IMR-90 (cell line): ENCODE results near the gene LACC1. TPM values are rescaled to one million over a fixed set of nuclear protein-coding genes. Genes with fewer than 3 reads are reported as not detected.
A peak's percentile ranks its signal among the peaks of the same experiment; 100 is the strongest.

Source experiments
- ATAC-seq: fragments of 200-7000 bp; cut with Tn5 transposase; 2 replicates; pipeline ENCODE4 v1.9.1; 2020; ENCODE audit warnings: low read depth, mild to moderate bottlenecking, moderate library complexity
- BruUV-seq: library from RNA; stranded (reverse); fragments of 400-500 nt; replicated peaks from 2 replicates; lab custom pipeline; 2021; lab: Mats Ljungman, UMichigan
- CTCF ChIA-PET: fragments of 300-600 bp; formaldehyde crosslinking; extraction: SDS; loops from one replicate; lab custom pipeline; 2021; ENCODE audit warnings: antibody characterized with exemption; lab: Yijun Ruan, JAX
- POLR2A ChIA-PET: fragments of 300-600 bp; sonication (Branson Sonifier 250); formaldehyde crosslinking; loops from one replicate; lab custom pipeline; 2022; ENCODE audit warnings: antibody characterized with exemption; ENCODE audit not compliant: unreplicated experiment; lab: Charles Lee
- DNase-seq: peaks from one replicate; pipeline ENCODE4 v3.0.0; 2013
- H2AFZ ChIP-seq: replicated peaks from 2 replicates; pipeline ENCODE3; 2013; ENCODE audit warnings: low read length, mild to moderate bottlenecking; ENCODE audit not compliant: poor library complexity
- H2AK5ac ChIP-seq: 2 replicates; pipeline ENCODE4 v1.6.1; 2013; ENCODE audit warnings: low read depth, low read length, inconsistent platforms
- H2AK9ac ChIP-seq: replicated peaks from 2 replicates; pipeline ENCODE3; 2013; ENCODE audit warnings: mild to moderate bottlenecking, low read depth, low read length, moderate library complexity; ENCODE audit not compliant: poor library complexity
- H2BK120ac ChIP-seq: 2 replicates; pipeline ENCODE4 v1.6.1; 2013; ENCODE audit warnings: low read depth, low read length, inconsistent platforms
- H2BK15ac ChIP-seq: 3 replicates; pipeline ENCODE4 v1.6.1; 2013; ENCODE audit warnings: low read depth, low read length, inconsistent platforms
- H2BK20ac ChIP-seq: 2 replicates; pipeline ENCODE4 v1.6.1; 2013; ENCODE audit warnings: low read depth, mild to moderate bottlenecking, inconsistent platforms, low read length, moderate library complexity
- H2BK5ac ChIP-seq: 2 replicates; pipeline ENCODE4 v1.6.1; 2013; ENCODE audit warnings: mild to moderate bottlenecking, low read depth, low read length, inconsistent platforms; ENCODE audit not compliant: poor library complexity, severe bottlenecking
- H3K14ac ChIP-seq: replicated peaks from 2 replicates; pipeline ENCODE4 v1.6.1; 2013; ENCODE audit warnings: low read depth, low read length, inconsistent platforms
- H3K18ac ChIP-seq: 2 replicates; pipeline ENCODE4 v1.6.1; 2013; ENCODE audit warnings: low read depth, low read length, control low read depth
- H3K23ac ChIP-seq: 2 replicates; pipeline ENCODE4 v1.6.1; 2013; ENCODE audit warnings: low read depth, low read length, inconsistent platforms
- H3K27ac ChIP-seq: 2 replicates; pipeline ENCODE4 v1.5.1; 2013; ENCODE audit warnings: mild to moderate bottlenecking, control low read depth, low read length; ENCODE audit not compliant: insufficient read depth
- H3K27me3 ChIP-seq: 2 replicates; pipeline ENCODE4 v1.6.1; 2013; ENCODE audit warnings: low read length; ENCODE audit not compliant: control insufficient read depth, insufficient read depth
- H3K36me3 ChIP-seq: 2 replicates; pipeline ENCODE4 v1.6.1; 2013; ENCODE audit warnings: low read length, mixed read lengths; ENCODE audit not compliant: control insufficient read depth, insufficient read depth
- H3K4ac ChIP-seq: 2 replicates; pipeline ENCODE4 v1.6.1; 2013; ENCODE audit warnings: low read depth, low read length, inconsistent platforms
- H3K4me1 ChIP-seq: 2 replicates; pipeline ENCODE4 v1.6.1; 2013; ENCODE audit warnings: low read length, mixed read lengths; ENCODE audit not compliant: control insufficient read depth, insufficient read depth
- H3K4me2 ChIP-seq: 2 replicates; pipeline ENCODE4 v1.6.1; 2013; ENCODE audit warnings: low read depth, mild to moderate bottlenecking, control low read depth, low read length, moderate library complexity
- H3K4me3 ChIP-seq: 2 replicates; pipeline ENCODE4 v1.5.1; 2013; ENCODE audit warnings: low read depth, mild to moderate bottlenecking, control low read depth, low read length, moderate library complexity; ENCODE audit not compliant: insufficient read depth
- H3K56ac ChIP-seq: 2 replicates; pipeline ENCODE4 v1.6.1; 2013; ENCODE audit warnings: low read length, inconsistent platforms; ENCODE audit not compliant: insufficient read depth; ENCODE audit errors: extremely low read depth
- H3K79me1 ChIP-seq, 2 experiments: 2 replicates each; pipeline ENCODE4 v1.6.1; 2013; ENCODE audit warnings: low read length in 2 of 2, inconsistent platforms in 1 of 2, low read depth in 1 of 2
- H3K9ac ChIP-seq: 2 replicates; pipeline ENCODE4 v1.6.1; 2013; ENCODE audit warnings: low read depth, low read length, control low read depth
- H3K9me1 ChIP-seq: 2 replicates; pipeline ENCODE4 v1.6.1; 2013; ENCODE audit warnings: low read length, inconsistent platforms; ENCODE audit not compliant: insufficient read depth
- H3K9me3 ChIP-seq: 2 replicates; pipeline ENCODE4 v1.6.1; 2013; ENCODE audit warnings: low read length; ENCODE audit not compliant: control insufficient read depth, insufficient read depth
- H4K20me1 ChIP-seq: 2 replicates; pipeline ENCODE4 v1.6.1; 2013; ENCODE audit warnings: low read length, inconsistent platforms; ENCODE audit not compliant: insufficient read depth
- H4K5ac ChIP-seq: 2 replicates; pipeline ENCODE4 v1.6.1; 2013; ENCODE audit warnings: mild to moderate bottlenecking, low read depth, low read length, control low read depth
- H4K8ac ChIP-seq, 2 experiments: 2 replicates each; pipeline ENCODE4 v1.6.1; 2013; ENCODE audit warnings: low read depth in 2 of 2, low read length in 2 of 2, control low read depth in 1 of 2, inconsistent platforms in 1 of 2
- H4K91ac ChIP-seq: 2 replicates; pipeline ENCODE4 v1.6.1; 2013; ENCODE audit warnings: low read depth, low read length, inconsistent platforms; ENCODE audit not compliant: insufficient read depth
- BHLHE40 ChIP-seq: fragments of 150-350 bp; IDR thresholded peaks from 2 replicates; pipeline ENCODE4 v1.6.1; 2016; ENCODE audit warnings: mild to moderate bottlenecking, low read depth, low read length
- CEBPB ChIP-seq: IDR thresholded peaks from 2 replicates; pipeline ENCODE4 v1.6.1; 2012; ENCODE audit warnings: low read depth, low read length, improper control_type of control experiment
- CHD1 ChIP-seq: IDR thresholded peaks from 2 replicates; pipeline ENCODE4 v1.6.1; 2012; ENCODE audit warnings: low read depth, low read length, improper control_type of control experiment
- MAFK ChIP-seq: IDR thresholded peaks from 2 replicates; pipeline ENCODE4 v1.6.1; 2012; ENCODE audit warnings: low read depth, low read length, improper control_type of control experiment
- MAZ ChIP-seq: IDR thresholded peaks from 2 replicates; pipeline ENCODE4 v1.6.1; 2012; ENCODE audit warnings: low read depth, mild to moderate bottlenecking, low read length, improper control_type of control experiment, moderate library complexity, borderline replicate concordance
- NFE2L2 ChIP-seq: fragments of 150-350 bp; IDR thresholded peaks from 2 replicates; pipeline ENCODE4 v1.6.1; 2016; ENCODE audit warnings: low read depth, mild to moderate bottlenecking, low read length
- RAD21 ChIP-seq: IDR thresholded peaks from 2 replicates; pipeline ENCODE4 v1.6.1; 2012; ENCODE audit warnings: low read length, improper control_type of control experiment
- RCOR1 ChIP-seq: IDR thresholded peaks from 2 replicates; pipeline ENCODE4 v1.6.1; 2012; ENCODE audit warnings: mild to moderate bottlenecking, low read length, improper control_type of control experiment; ENCODE audit not compliant: insufficient replicate concordance
- RFX5 ChIP-seq: IDR thresholded peaks from 2 replicates; pipeline ENCODE4 v1.8.0; 2012; ENCODE audit warnings: low read depth, mild to moderate bottlenecking, low read length, moderate library complexity
- SMC3 ChIP-seq: fragments of 150-350 bp; IDR thresholded peaks from 2 replicates; pipeline ENCODE4 v1.6.1; 2016; ENCODE audit warnings: low read depth, mild to moderate bottlenecking, antibody characterized with exemption, low read length, moderate library complexity
- WGBS, 2 experiments: methylation state at CpG; one replicate each; pipeline versions ENCODE4 v1.1.5 to v1.1.7; 2013; ENCODE audit warnings: missing lambda C conversion rate in 2 of 2; ENCODE audit not compliant: insufficient read length in 1 of 2; ENCODE audit errors: extremely low coverage in 2 of 2; 5-methylcytosine and 5-hydroxymethylcytosine counted together
- dilution Hi-C: fragments of 300-500 bp; cut with HindIII; formaldehyde crosslinking; loops from one replicate; pipeline ENCODE4 v1.14.3; 2018; ENCODE audit warnings: low sequenced_read_pairs; ENCODE audit not compliant: unreplicated experiment
- in situ Hi-C: fragments of 300-500 bp; cut with MboI; formaldehyde crosslinking; loops from 3 replicates; pipeline ENCODE4 v1.14.3; 2019; ENCODE audit warnings: low sequenced_read_pairs, inconsistent platforms, mixed read lengths
- intact Hi-C: fragments of 100-400 bp; cut with micrococcal nuclease; formaldehyde crosslinking; loops from 2 replicates; pipeline ENCODE4 v1.10.0; 2022
- polyA plus RNA-seq, 3 experiments: library from polyadenylated mRNA; depleted of rRNA; stranded (reverse); fragments of >200 nt; gene quantifications; 2 replicates each; pipeline ENCODE4 v1.2.3, GENCODE V29; 2012; ENCODE audit warnings: low replicate concordance in 1 of 3
- total RNA-seq: library from RNA; depleted of rRNA; stranded (reverse); fragments of >200 nt; gene quantifications from 2 replicates; pipeline ENCODE4 v1.2.3, GENCODE V29; 2012
- TF ChIP-seq, protein P1 (sequence below): conservative IDR thresholded peaks from 2 replicates; pipeline ENCODE4 v1.5.1; 2012; ENCODE audit warnings: mild to moderate bottlenecking, low read depth, low read length, improper control_type of control experiment
- TF ChIP-seq, protein P2 (sequence below): fragments of 150-350 bp; IDR thresholded peaks from 2 replicates; pipeline ENCODE4 v1.6.1; 2017; ENCODE audit warnings: mild to moderate bottlenecking, antibody characterized with exemption, low read length, low read depth
- TF ChIP-seq, protein P3 (sequence below): fragments of 150-350 bp; IDR thresholded peaks from 2 replicates; pipeline ENCODE4 v1.6.1; 2016; ENCODE audit warnings: low read depth, mild to moderate bottlenecking, low read length, moderate library complexity, borderline replicate concordance

Gene LACC1
- total and polyA plus RNA-seq, 2 of the 4 experiments (the other 2 are of a cell fraction) = 3.2 to 4.7 TPM

DNA sequence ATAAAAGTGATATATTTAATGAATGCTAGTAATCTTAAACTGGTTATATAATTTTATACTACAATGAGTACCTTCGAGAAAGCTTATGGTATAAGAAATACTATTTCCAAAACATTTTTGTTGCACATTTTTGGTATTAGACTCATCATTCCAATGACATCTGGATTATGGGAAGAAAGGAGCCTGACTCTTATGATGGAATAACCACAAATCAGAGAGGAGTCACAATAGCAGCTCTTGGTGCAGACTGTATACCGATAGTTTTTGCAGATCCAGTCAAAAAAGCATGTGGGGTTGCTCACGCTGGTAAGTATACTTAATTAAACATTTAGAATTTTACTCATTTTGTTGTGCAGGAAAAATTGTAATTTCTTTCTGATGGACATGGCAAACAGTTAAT, 3.9 kb downstream of the LACC1 start:
- Histone ChIP-seq H3K27me3 (no peaks in the 10 kb centered on the region), H3K14ac (no peak overlapping the region), H2BK15ac (no peak overlapping the region), H2BK20ac (no peak overlapping the region), H2BK5ac (no peak overlapping the region), H2BK120ac (no peak overlapping the region), H4K5ac (no peak overlapping the region), H3K18ac (no peak overlapping the region), H3K36me3 (no peaks in the 10 kb centered on the region), H3K4me1 (peaks cover 7% of the 10 kb centered on the region), H4K91ac (no peak overlapping the region), H3K4me2 (no peak overlapping the region), H3K9ac (no peak overlapping the region), H3K9me1 (peaks cover under 1% of the 10 kb centered on the region), H2AK5ac (no peak overlapping the region), H2AFZ (no peak overlapping the region), H3K4me3 (no peak overlapping the region), H4K20me1 (no peaks in the 10 kb centered on the region), H3K23ac (no peak overlapping the region), H3K4ac (no peak overlapping the region), H3K79me1 (peaks cover 0 to 10% of the 10 kb centered on the region in 2 experiments; a peak in 3 of 4 replicates), H3K27ac (no peak overlapping the region), H4K8ac (no peak overlapping the region), H2AK9ac (no peak overlapping the region), H3K9me3 (no peaks in the 10 kb centered on the region), H3K56ac (no peak overlapping the region)
- in situ Hi-C loops (no loop called here), dilution Hi-C loops (no loop called here), intact Hi-C loops (no loop called here)
- ChIA-PET POLR2A (no interaction called here), CTCF (interaction anchor here (0.9 kb wide), 1 partner anchor 11 kb away, joined by 3 read pairs; no protein-coding TSS in a partner anchor)
- ATAC-seq (no peak), DNase-seq (peak; percentile 67)
- no CpG with 5 or more reads among the region's 3 CpGs for WGBS, 2 experiments
- TF ChIP-seq RFX5 (no peak), CEBPB (no peak), CHD1 (no peak), NFE2L2 (no peak), MAFK (no peak), RCOR1 (no peak), BHLHE40 (no peak), SMC3 (no peak), MAZ (no peak), RAD21 (no peak)
- TF ChIP-seq, protein P1, sequence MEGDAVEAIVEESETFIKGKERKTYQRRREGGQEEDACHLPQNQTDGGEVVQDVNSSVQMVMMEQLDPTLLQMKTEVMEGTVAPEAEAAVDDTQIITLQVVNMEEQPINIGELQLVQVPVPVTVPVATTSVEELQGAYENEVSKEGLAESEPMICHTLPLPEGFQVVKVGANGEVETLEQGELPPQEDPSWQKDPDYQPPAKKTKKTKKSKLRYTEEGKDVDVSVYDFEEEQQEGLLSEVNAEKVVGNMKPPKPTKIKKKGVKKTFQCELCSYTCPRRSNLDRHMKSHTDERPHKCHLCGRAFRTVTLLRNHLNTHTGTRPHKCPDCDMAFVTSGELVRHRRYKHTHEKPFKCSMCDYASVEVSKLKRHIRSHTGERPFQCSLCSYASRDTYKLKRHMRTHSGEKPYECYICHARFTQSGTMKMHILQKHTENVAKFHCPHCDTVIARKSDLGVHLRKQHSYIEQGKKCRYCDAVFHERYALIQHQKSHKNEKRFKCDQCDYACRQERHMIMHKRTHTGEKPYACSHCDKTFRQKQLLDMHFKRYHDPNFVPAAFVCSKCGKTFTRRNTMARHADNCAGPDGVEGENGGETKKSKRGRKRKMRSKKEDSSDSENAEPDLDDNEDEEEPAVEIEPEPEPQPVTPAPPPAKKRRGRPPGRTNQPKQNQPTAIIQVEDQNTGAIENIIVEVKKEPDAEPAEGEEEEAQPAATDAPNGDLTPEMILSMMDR = no peak
- TF ChIP-seq, protein P2, sequence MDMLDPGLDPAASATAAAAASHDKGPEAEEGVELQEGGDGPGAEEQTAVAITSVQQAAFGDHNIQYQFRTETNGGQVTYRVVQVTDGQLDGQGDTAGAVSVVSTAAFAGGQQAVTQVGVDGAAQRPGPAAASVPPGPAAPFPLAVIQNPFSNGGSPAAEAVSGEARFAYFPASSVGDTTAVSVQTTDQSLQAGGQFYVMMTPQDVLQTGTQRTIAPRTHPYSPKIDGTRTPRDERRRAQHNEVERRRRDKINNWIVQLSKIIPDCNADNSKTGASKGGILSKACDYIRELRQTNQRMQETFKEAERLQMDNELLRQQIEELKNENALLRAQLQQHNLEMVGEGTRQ = no peak
- TF ChIP-seq, protein P3, sequence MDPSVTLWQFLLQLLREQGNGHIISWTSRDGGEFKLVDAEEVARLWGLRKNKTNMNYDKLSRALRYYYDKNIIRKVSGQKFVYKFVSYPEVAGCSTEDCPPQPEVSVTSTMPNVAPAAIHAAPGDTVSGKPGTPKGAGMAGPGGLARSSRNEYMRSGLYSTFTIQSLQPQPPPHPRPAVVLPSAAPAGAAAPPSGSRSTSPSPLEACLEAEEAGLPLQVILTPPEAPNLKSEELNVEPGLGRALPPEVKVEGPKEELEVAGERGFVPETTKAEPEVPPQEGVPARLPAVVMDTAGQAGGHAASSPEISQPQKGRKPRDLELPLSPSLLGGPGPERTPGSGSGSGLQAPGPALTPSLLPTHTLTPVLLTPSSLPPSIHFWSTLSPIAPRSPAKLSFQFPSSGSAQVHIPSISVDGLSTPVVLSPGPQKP = no peak
- no TSS peak for BruUV-seq
